CD4-positive, alpha-beta T cell treated with Interleukin-4 for 1 hour (primary cell): Measurements from ENCODE around the gene ITGA7.

Experiments
- DNase-seq, 2 donors: peaks; one replicate each; pipeline ENCODE4 v3.0.0-alpha.2; 2020 to 2022

The ITGA7 gene

DNA sequence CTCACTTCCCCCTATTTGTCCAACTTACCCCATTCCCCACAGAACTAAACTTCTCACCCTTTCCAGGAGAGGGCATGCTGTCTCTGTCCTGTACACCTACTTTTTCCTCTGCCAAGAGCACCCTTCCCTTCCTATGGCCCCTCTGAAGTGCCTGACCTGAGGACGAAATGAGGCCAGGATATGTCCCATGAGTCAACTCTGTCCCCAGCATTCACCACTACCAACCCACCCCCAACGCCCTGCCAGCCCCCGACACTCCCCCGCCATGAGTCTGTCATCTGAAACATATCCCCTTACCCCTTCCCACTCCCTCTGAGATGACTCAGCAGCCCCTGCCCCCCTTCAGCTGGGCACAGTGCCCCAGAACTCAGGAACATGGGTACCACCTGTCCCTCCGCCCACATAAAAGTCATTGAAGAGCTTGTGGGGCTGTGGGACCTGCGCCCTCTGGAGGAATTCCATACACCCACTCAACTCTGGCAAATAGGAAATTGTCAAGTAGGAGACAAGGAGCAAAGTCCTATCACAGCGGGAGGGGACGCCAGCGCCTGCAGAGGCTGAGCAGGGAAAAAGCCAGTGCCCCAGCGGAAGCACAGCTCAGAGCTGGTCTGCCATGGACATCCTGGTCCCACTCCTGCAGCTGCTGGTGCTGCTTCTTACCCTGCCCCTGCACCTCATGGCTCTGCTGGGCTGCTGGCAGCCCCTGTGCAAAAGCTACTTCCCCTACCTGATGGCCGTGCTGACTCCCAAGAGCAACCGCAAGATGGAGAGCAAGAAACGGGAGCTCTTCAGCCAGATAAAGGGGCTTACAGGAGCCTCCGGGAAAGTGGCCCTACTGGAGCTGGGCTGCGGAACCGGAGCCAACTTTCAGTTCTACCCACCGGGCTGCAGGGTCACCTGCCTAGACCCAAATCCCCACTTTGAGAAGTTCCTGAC, 26.3 kb downstream of the ITGA7 start:
- peak in 1 of 2 donors; percentile 8 for DNase-seq

DNA sequence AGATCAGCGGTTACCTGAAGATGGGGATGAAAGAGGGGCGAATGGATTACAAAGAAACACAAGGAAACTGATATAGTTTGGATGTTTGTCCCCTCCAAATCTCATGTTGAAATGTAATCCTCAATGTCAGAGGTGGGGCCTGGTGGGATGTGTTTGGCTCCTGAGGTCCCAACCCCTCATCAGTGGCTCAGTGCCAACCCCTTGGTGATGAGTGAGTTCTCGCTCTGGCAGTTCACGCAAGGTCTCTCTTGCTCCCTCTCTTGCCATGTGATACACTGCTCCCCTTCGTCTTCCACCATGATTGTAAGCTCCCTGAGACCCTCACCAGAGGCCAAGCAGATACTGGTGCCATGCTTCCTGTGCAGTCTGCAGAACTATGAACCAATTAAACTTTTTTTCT, 28.0 kb downstream of the ITGA7 start:
- peak in 1 of 2 donors; percentile 3 for DNase-seq

DNA sequence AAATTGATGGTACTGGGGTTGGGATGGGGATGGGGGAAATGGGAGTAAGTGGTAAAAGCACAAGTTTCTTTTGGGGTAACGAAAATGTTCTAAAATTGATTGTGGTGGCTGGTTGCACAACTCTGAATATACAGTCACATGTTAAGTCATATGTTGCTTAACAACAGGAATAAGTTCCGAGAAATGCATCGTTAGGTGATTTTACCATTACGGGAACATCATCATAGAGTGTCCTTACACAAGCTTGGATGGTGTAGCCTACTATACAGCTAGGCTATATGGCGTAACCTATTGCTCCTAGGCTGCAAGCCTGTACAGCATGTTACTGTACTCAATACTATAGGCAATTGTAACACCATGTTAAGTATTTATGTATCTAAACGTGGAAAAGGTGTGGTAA, 31.0 kb downstream of the ITGA7 start:
- peak in 1 of 2 donors; percentile 3 for DNase-seq

DNA sequence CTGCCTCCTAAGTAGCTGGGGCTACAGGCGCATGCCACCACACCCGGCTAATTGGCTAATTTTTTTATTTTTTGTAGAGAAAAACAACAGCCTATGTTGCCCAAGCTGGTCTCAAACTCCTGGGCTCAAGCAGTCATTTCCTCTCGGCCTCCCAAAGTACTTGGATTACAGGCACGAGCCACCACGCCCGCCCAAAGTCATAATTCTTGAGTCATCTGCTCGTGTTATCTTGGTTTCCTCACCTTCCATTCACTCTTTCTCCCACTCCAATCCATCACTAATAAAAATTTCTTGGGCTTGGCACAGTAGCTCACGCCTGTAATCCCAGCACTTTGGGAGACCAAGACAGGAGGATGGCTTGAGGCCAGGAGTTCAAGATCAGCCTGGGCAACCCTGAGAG, 32.0 kb downstream of the ITGA7 start:
- peak in 1 of 2 donors; percentile 13 for DNase-seq

DNA sequence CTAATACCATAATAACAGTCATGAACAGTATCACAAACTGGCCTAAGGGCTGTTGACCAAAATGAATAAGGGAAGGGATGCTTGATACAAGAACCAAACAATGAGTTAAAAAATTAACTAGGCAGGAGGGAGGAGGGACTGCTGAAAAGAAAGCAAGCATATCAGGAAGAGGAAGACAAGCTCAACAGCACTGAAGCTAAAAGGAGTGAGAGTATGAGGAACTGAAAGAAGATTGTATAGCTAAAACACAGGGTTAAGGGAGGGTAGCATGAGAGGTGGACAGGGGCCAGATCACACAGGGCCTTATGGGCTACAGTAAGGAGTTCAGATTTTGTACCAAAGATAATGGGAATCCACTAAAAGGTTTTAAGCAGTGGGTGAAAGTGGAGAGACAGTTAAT, 34.1 kb downstream of the ITGA7 start:
- no peak for DNase-seq

DNA sequence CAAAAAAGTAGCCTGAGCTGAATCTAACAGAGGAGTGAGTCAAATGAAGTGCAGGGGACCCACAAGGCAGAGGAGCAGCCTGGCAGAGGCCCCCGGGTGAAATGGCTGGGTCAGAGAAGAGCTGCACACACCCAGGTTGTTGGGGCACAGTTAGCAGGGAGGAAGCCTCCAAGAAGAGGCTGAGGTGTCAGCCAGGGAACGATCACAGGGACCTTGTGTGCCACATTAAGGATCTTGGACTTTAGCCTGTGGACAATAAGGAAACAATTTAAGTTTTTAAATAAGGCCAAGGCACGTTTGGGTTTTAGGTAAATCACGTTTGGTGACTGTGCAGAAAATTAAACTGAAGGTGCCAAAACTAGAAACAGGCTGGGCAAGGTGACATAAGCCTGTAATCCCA, 36.0 kb downstream of the ITGA7 start:
- no peak for DNase-seq

DNA sequence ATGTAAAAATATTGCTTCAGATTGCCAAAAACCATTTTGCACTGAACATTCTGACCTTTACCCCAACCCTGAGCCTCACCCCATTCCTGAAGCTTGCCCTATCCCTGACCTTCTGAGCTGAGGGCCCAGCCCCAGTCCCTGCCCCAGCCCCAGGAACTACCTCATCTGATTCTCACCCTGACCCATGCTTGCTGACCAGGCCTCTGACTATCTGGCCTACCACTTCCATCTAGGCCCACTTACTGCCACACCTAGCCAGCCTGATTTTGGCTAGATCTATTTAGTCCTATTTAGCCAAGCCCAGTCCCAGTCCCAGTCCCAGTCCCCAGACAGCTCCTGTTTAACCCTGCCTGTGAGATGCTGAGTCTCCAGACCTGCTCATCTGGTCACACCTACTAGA, 37.4 kb downstream of the ITGA7 start:
- no peak for DNase-seq

DNA sequence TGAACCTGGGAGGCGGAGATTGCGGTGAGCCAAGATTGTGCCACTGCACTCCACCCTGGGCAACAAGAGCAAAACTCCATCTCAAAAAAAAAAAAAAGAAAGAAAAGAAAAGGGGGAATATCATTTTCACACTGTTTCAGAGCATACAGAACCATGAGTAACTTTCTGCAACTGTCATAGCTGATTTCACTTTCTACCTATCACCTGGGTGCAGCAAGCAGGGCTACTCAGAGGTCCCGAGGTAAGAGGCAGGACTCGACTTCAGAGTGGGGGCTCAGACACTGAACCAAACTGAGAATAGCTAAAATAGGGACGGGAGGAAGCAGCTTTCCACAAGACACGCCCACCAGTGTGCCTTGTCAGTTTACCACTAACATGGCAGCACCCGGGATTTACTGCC, 41.2 kb downstream of the ITGA7 start:
- no peak for DNase-seq

DNA sequence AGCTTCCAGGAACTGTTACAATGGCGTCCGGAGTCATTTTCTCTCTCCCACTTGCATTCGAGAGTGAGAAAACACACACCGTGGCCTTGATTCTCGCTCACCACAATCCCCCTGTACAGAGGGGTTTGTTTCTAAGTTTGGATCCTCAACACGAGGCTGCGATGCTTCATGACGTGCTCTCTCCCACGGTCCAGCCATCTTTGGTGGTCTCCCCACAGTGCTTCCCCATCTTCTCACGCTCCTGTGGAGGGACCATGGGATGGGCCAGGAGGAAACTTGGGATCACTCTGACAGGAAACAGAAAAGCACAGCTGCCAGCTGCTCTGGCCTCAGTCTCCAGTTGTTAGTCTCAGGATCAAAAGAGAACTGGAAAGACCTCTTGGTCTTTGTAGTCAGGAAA, 42.9 kb downstream of the ITGA7 start:
- DNase-seq, result no peak

DNA sequence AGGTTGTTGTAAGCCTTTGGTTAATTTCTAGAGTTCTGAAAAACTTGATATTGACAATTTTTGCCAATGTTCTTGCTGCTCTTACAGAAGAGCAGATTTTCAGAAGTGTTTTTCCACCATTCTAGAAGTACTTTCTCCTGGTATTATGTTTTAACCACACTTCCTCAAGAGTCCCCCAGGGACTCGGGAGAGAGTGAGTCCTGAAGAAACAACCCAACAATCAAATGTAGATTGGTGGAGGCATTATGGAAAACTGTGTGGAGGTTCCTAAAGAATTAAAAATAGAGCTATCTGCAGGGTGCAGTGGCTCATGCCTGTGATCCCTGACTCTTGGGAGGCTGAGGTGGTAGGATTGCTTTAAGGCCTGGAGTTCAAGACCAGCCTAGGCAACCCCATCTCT, 44.3 kb downstream of the ITGA7 start:
- DNase-seq, result no peak

DNA sequence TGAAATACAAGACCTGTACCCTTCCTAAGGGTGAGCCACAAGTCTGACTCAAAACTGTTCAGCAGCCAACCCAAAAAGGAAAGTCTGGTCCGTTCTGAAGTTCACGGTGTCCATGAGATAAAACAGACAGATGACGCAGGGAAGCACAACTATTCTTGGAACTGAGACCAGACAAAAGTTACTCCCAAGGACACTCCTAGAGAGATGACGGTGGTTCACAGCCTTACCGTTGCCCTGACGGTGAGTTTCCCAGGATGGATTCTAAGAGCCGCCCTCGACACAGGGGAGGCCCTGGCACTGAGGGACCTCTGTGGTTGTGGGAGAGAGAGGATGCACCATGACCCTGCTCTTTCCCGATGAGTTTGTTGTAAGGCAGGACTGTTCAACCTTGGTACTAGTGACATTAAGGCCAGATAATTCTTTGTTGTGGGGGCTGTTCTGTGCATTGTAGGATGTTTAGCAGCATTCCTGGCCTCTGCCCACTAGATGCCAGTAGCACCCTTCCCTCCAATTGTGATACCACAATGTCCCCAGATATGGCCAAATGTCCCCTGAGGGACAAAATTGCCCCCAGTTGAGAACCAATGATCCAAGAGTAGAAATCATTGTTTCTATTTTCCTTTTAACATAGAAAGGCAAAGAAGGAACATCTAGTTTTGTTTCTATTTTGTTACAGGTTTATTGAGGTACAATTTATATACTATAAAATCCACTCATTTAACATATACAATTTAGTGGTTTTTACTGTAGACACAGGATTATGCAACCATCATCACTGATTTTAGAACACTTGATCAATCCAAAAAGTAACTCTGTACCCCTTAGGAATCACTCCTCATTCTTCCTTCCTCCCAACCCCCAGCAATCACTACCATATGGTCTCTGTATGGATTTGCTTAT, 48.0 kb downstream of the ITGA7 start:
- DNase-seq, result peak in 1 of 2 donors; percentile 35

DNA sequence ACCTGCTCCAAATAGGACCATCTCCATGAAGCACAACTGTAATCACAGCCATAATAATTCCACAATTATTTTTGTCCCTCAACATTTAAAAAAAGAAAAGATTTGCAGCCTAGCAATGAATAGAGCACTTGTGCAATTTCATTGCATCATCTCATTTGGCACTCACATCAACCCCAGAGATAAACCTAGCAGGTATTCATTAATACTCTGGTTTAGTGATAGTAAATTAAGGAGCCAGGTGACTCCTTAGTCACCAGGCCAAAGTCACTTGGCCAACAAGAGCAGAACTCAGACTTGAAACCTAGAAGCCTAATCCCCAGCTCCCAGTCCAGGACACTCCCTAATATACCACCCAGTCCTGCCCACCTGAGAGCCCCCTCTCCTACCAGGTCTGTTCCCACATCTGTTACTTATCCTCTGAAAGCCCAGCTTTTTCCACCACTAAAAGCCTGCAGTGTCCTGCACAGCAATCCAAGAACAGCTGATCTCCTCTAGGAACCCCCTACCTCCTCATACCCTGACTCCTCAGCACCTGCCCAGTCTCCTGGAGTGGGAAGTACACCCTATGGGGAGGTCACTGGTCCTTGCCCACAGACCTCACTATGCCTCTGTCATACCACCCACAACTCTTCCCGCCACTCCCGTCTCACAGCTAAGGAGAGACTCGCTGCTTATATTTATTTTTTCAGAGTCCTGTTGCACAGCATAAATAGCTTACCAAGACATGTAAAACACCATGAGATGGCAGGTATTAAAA, 48.9 kb downstream of the ITGA7 start:
- no peak for DNase-seq

DNA sequence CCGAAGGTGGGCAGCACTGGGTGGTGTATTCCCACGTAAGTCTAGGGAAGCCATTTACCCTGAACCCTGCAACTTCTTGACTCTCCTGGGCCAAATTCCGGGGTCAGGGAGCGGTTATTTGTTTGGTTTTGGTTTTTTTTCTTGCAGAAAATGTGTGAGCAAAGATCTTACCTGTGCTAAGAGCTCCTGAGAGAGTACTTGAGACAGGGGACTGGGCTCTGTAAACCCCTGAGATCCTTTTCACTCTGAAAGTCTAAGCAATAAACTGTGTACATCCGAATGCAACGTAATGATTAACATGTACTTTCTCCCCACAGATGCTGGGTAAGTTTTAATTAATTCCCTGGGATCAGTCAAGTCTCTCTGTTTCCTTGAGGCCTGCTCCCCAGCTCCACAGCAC, 49.5 kb downstream of the ITGA7 start:
- no peak for DNase-seq

DNA sequence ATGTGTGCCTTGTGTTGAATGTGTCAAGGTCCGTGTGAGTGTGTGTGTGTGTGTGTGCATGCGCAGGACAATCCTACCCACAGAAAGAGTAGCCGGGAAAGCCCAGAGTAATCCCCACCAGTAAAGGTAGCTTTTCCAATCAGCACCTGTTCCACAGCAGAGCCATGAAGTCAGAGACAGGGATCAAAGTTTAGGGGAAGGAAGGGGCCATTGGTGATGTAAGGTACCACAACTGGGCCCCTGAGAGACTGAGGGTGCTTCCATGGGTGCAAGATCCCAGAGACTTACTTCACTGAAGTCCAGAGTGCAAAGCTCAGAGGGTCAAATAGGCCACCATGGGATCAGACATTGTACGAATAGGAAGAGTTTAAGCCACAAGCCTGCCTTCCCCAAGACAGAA, 50.5 kb downstream of the ITGA7 start:
- no peak for DNase-seq

DNA sequence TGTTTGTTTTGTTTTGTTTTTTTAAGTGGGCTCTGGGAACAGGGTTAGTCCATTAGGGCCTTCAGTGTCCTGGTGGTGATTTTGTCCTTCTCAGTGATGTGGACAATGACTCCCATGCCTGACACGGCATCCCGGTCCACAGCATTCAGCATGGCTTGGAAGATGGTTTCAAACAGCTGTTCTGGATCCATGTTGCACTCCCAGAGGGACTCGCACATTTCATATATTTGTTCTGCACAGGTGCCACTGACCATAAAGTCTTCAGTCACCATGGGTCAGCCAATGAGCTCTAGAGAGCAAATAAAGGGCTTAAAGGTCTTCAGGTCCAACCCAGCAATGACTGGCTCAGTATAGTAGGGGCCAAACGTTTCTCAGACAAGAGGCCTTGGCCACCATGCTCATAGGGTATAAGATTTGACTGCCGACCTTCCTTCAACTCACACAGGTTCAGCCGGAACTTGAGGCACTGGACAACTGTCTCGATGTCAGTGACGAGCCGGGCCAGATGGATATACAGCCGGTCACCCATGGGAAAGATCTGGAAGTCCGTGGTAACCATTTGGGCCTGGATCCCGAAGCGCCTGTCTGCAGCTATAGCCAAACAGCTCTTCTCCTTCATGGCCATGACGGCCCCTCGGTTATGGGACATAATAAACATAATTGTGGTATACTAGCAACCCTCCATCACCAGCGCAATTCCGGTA, 53.0 kb downstream of the ITGA7 start:
- DNase-seq, result no peak

DNA sequence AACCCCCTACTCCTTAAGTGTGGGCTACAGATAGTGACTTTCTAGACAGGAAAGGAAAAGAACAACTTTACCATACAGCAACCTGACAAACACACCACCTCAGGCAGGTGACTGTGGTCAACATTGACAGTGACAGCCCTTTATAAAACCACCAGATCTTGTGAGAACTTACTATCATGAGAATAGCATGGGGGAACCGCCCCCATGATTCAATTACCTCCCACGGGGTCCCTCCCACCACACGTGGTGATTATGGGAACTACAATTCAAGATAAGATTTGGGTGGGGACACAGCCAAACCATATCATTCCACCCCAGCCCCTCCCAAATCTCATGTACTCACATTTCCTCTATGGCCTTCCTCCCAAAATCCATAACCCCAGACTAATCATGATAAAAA, 54.7 kb downstream of the ITGA7 start:
- DNase-seq, result no peak

DNA sequence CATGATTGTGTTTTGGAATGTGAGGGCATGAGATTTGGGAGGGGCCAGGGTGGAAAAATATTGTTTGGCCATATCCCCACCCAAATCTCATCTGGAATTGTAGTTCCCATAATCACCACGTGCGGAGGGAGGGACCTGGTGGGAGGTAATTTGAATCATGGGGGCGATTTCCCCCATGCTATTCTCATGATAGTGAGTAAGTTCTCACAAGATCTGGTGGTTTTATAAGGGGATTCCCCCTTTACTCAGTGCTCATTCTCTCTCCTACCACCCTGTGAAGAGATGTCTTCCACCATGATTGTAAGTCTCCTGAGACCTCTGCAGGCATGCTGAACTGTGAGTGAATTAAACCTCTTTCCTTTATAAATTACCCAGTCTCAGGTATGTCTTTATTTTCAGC, 55.4 kb downstream of the ITGA7 start:
- DNase-seq, result peak in 1 of 2 donors; percentile 14

DNA sequence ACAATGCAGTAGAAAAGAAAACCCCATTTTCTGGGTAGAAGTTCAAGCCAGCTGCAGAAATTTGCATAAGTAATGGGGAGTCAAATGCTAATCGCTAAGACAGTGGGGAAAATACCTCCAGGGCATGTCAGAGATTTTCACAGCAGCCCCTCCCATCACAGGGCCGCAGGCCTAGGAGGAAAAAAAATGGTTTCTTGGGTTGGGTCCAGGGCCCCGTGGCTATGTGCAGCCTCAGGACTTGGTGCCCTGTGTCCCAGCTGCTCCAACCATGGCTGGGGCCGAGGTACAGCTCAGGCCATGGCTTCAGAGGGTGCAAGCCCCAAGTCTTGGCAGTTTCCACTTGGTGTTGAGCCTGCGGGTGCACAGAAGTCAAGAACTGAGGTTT, 56.4 kb downstream of the ITGA7 start:
- DNase-seq, result no peak

DNA sequence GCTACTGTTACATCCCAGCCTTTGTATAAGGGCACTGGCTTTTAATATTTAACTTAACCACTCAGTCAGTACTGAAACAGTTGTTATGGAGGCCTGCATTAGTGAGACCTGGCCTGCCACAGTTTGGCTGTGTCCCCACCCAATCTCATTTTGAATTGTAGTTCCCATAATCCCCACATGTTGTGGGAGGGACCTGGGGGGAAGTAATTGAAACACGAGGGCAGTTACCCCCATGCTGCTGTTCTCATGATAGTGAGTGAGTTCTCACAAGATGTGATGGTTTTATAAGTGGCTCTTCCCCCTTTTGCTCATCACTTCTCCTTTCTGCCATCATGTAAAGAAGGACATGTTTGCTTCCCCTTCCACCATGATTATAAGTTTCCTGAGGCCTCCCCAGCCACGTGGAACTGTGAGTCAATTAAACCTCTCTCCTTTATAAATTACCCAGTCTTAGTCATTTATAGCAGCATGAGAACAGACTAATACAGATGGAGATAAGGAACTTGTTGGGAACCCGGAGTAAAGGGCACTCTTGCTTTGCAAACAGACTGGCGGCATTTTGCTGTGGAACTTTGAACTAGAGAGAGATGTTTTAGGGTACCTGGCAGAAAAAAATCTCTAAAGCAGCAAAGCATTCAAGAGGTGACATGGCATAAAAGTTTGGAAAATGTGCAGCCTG, 56.9 kb downstream of the ITGA7 start:
- peak in 1 of 2 donors; percentile 50 for DNase-seq

DNA sequence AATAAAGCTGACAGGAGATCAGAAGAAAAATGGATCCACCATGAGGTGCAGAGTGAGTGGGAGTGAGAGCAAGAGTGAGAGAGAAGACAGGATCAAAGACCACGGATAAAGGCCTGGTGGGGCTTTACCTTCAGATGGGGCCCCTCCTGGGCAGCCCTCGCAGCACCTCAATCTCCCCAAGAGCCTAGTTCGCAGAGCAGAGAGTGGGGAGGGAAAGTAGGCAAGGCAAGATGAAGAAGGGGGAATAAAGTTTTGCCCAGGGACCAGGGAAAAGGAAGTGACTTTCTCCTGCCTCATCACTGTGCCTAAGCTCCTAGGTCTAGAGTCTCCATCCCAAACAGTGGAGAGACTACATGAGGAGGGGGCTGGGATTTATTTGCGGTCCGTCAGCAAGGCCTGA, 60.7 kb downstream of the ITGA7 start:
- DNase-seq, result no peak

DNA sequence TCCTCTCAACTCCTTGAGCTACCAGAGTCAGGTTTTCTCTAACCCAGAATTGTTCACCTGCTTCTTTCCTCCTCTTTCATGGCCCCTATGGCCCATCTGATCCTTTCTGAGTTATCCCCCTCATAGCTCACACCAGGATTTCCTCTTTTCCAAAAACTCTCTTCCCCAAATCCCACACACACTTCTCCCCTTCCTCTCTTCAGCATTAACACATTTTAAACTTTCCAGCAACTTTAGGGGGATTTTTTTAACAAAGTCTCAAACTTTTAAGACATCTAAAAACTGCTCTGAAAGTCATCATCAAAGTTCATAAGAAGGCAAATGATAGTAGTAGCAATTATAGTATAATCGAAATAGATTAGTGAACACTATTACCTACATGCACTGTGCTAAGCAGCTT, 63.1 kb downstream of the ITGA7 start:
- no peak for DNase-seq

DNA sequence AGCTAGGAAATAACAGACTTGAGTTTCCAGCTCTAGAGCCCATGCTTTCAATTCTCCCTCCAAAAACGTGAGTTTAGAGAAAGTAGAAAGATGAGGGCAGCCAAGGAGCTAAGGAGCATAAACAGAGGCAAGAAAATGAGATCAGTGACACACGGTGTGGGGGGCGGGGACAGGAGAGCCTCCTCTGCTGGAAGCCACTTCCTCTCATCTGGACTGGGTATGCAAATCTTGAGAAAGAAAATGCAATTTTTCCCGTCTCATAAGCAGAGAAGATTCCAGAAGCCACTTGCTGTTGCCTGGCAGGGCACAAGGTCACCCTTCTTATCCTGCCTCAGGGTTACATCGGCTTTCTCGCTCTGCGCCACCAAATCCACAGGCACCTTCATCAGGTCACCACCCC, 65.0 kb downstream of the ITGA7 start:
- peak in 1 of 2 donors; percentile 30 for DNase-seq
